Activated B cell treated with CpG ODN at 0.5 μM for 24 hours (primary cell): ENCODE results near the gene HADHA. TPM values are rescaled to one million over a fixed set of nuclear protein-coding genes. Genes with fewer than 3 reads are reported as not detected.

Experiments
- ATAC-seq: fragments of 200-7000 bp; cut with Tn5 transposase; one replicate; pipeline ENCODE4 v1.10.0; 2021; ENCODE audit warnings: low read depth, mild to moderate bottlenecking, moderate library complexity
- CTCF ChIA-PET: fragments of 350-600 bp; sonication (Branson Sonifier 250); formaldehyde crosslinking; loops from one replicate; lab custom pipeline; 2021; ENCODE audit warnings: antibody characterized with exemption; lab: Charles Lee
- POLR2A ChIA-PET: fragments of 350-600 bp; sonication (Branson Sonifier 250); formaldehyde crosslinking; loops from one replicate; lab custom pipeline; 2021; ENCODE audit warnings: antibody characterized with exemption; lab: Charles Lee
- DNase-seq: peaks from one replicate; pipeline ENCODE4 v3.0.0; 2022
- H3K27ac Mint-ChIP-seq: one replicate; pipeline ENCODE4 v1.8.0; 2020; ENCODE audit warnings: mixed read lengths
- H3K27me3 Mint-ChIP-seq: one replicate; pipeline ENCODE4 v1.8.0; 2021; ENCODE audit warnings: mixed read lengths
- H3K36me3 Mint-ChIP-seq: one replicate; pipeline ENCODE4 v1.8.0; 2021; ENCODE audit warnings: low read depth, mixed read lengths
- H3K4me1 Mint-ChIP-seq: one replicate; pipeline ENCODE4 v1.8.0; 2021; ENCODE audit warnings: mixed read lengths
- H3K4me3 Mint-ChIP-seq: one replicate; pipeline ENCODE4 v1.8.0; 2020; ENCODE audit warnings: mild to moderate bottlenecking, mixed read lengths
- H3K9me3 Mint-ChIP-seq: one replicate; pipeline ENCODE4 v1.8.0; 2020; ENCODE audit warnings: mixed read lengths
- CTCF ChIP-seq: fragments of 200-600 bp; IDR thresholded peaks from one replicate; pipeline ENCODE4 v1.8.0; 2022; ENCODE audit warnings: antibody characterized with exemption, mild to moderate bottlenecking
- intact Hi-C: fragments of 100-400 bp; cut with micrococcal nuclease; formaldehyde crosslinking; loops from one replicate; pipeline ENCODE4 v1.15.1; 2024
- total RNA-seq: library from RNA; stranded (reverse); gene quantifications from 2 replicates; pipeline ENCODE4 v1.2.3, GENCODE V29; 2022

The HADHA gene
- total RNA-seq, 1 donor from 2014 or later: 127 TPM

- DNase-seq: no peak
- CTCF ChIA-PET: no interaction called here
- peaks cover 63% of the 10 kb centered on the region for H3K36me3 Mint-ChIP-seq
- no peaks in the 10 kb centered on the region for H3K9me3 Mint-ChIP-seq
- no peak for TF ChIP-seq CTCF
- H3K4me3 Mint-ChIP-seq: no peak overlapping the region
- H3K27me3 Mint-ChIP-seq: no peaks in the 10 kb centered on the region
- POLR2A ChIA-PET: no interaction called here
- intact Hi-C loops: no loop called here
- ATAC-seq: no peak
- peaks cover 34% of the 10 kb centered on the region for H3K4me1 Mint-ChIP-seq
- H3K27ac Mint-ChIP-seq: no peak overlapping the region
Measured at GRCh38 chr2:26237868-26238267, 6.6 kb downstream of the HADHA start.

DNA sequence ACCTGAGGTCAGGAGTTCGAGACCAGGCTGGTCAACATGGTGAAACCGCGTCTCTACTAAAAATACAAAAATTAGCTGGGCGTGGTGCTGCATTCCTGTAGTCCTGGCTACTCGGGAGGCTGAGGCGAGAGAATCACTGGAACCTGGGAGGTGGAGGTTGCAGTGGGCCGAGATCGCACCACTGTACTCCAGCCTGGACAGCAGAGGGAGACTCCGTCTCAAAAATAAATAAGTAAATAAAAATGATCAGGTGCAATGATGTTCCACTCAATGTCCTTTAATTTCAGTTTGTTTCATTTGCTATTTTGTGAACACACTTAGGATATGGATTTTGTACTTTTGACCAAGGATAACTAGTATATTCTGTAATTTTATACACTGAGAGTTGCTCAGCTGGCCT is 9.3 kb downstream of the HADHA start:
- Mint-ChIP-seq H3K27me3 (no peaks in the 10 kb centered on the region), H3K4me1 (peaks cover 8% of the 10 kb centered on the region), H3K27ac (no peak overlapping the region), H3K4me3 (no peak overlapping the region), H3K36me3 (peaks cover 77% of the 10 kb centered on the region), H3K9me3 (no peaks in the 10 kb centered on the region)
- TF ChIP-seq CTCF: no peak
- intact Hi-C loops: loop anchor here (1.0 kb wide), 1 partner anchor 95 kb away; no protein-coding TSS in a partner anchor
- ChIA-PET CTCF (interaction anchor here (0.9 to 1.7 kb wide), 3 partner anchors 16 to 96 kb away, joined by 3 to 6 read pairs (median 3); no protein-coding TSS in a partner anchor), POLR2A (no interaction called here)
- DNase-seq (no peak), ATAC-seq (no peak)

DNA sequence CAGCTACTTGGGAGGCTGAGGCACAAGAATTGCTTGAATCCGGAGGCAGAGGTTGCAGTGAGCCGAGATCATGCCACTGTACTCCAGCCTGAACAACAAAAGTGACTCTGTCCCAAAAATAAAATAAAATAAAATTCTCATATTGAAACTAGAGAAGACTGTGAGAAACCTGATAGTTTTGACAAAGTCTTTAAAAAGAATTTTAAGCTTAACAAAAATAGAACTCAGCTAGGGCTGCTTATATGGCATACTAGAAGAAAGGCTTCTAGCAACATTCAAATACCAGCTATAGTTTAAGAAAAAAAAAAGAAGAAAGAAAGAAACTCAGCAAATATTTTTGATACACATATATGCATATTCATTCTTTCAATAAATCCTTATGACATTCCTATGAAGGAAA is 13.6 kb downstream of the HADHA start:
- no peak for TF ChIP-seq CTCF
- ChIA-PET POLR2A (no interaction called here), CTCF (no interaction called here)
- Mint-ChIP-seq H3K4me1 (no peaks in the 10 kb centered on the region), H3K27me3 (no peaks in the 10 kb centered on the region), H3K36me3 (peaks cover 84% of the 10 kb centered on the region), H3K27ac (no peak overlapping the region), H3K4me3 (no peak overlapping the region), H3K9me3 (no peaks in the 10 kb centered on the region)
- no peak for ATAC-seq
- DNase-seq: no peak
- intact Hi-C loops: no loop called here

DNA sequence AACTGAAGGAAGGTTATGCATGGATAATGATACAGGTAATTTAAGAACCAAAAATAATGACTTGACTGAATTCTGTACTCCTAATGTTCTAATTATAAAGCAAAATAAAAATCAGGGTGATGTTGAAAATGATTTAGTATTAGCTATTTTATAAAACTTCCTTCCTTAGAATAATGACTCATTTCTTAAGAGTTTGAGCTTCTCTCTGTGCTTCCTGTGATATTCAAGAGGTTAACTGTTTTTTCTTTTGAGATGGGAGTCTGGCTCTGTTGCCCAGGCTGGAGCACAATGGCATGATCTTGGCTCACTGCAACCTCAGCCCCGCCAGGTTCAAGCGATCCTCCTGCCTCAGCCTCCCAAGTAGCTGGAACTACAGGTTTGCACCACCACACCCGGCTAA is 14.8 kb downstream of the HADHA start:
- ChIA-PET POLR2A (interaction anchor here (0.6 kb wide), 1 partner anchor 33 kb away, joined by 3 read pairs; no protein-coding TSS in a partner anchor), CTCF (no interaction called here)
- Mint-ChIP-seq H3K4me1 (no peaks in the 10 kb centered on the region), H3K4me3 (no peak overlapping the region), H3K9me3 (no peaks in the 10 kb centered on the region), H3K27ac (no peak overlapping the region), H3K27me3 (no peaks in the 10 kb centered on the region), H3K36me3 (peaks cover 82% of the 10 kb centered on the region)
- ATAC-seq: no peak
- no peak for TF ChIP-seq CTCF
- no peak for DNase-seq
- intact Hi-C loops: no loop called here

- H3K27ac Mint-ChIP-seq: no peak overlapping the region
- H3K27me3 Mint-ChIP-seq: no peaks in the 10 kb centered on the region
- no peak for ATAC-seq
- H3K36me3 Mint-ChIP-seq: peaks cover 78% of the 10 kb centered on the region
- H3K4me1 Mint-ChIP-seq: no peaks in the 10 kb centered on the region
- intact Hi-C loops: no loop called here
- TF ChIP-seq CTCF: no peak
- no peak for DNase-seq
- no peak overlapping the region for H3K4me3 Mint-ChIP-seq
- POLR2A ChIA-PET: no interaction called here
- CTCF ChIA-PET: no interaction called here
- H3K9me3 Mint-ChIP-seq: no peaks in the 10 kb centered on the region
Measured at GRCh38 chr2:26224095-26224494, 20.3 kb downstream of the HADHA start.
